ENCODE results near the gene SCP2.

Gene SCP2

GRCh38 chr1:52901384-52901783 lies 25.7 kb upstream of the SCP2 start:
- H3K4me3 ChIP-seq (replicated peaks; ENCODE audit: insufficient read depth, low read length), result no peak overlapping the region
- no peak overlapping the region for H3K27ac ChIP-seq (replicated peaks)
- no peaks in the 10 kb centered on the region for H3K27me3 ChIP-seq (ENCODE audit: insufficient read depth, poor library complexity, severe bottlenecking)
- no peak for DNase-seq (ENCODE audit: low read depth in 1 of 2, low spot score in 1 of 2)
- TF ChIP-seq REST (IDR thresholded peaks at IDR 0.05; ENCODE audit: insufficient replicate concordance, low read depth) (no peak), POLR2AphosphoS5 (IDR thresholded peaks at IDR 0.05; ENCODE audit: low read depth) (no peak), CTCF (IDR thresholded peaks at IDR 0.05; ENCODE audit: insufficient read depth, low read length) (no peak), GABPA (IDR thresholded peaks at IDR 0.05; ENCODE audit: low read depth) (no peak), SPI1 (IDR thresholded peaks at IDR 0.05; ENCODE audit: borderline replicate concordance, low read depth) (no peak)

DNA sequence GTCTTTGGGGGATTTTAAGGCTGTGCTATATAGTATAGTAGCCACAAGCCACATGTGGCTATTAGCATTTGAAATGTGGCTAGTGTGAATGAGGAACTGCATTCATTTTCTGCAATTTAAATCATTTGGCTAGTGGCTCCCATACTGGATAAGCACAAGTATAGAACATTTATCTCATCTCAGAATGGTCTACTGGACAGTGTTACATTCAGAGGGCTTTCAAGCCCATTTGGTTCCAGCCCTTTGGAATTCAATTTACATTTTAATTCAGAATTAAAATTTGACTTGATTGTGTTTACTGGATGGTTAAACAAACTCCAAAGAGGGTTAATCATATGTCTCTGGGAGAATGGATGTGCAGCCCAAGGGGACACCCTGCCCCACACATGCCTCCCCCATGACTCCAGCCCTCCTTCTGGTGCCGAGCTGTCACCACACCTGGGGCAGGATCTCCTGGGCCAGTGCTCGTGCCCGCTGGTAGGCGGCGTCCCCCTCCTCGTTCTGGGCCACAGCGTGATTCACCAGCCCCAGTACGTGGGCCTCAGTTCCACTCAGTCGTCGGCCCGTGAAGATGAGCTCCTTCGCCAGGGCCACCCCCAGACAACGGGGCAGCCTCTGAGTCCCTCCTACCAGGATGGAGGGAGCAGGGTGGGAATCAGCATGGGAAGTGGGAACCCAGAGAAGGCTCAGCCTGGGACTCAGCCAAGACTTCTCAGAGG lies 22.7 kb upstream of the SCP2 start:
- DNase-seq (ENCODE audit: low read depth in 1 of 2, low spot score in 1 of 2), result no peak
- no peak for TF ChIP-seq CTCF (IDR thresholded peaks at IDR 0.05; ENCODE audit: insufficient read depth, low read length)
- peak; percentile 7; the same call in 1 of the 2 replicates for TF ChIP-seq SPI1 (IDR thresholded peaks at IDR 0.05; ENCODE audit: borderline replicate concordance, low read depth)
- TF ChIP-seq REST (IDR thresholded peaks at IDR 0.05; ENCODE audit: insufficient replicate concordance, low read depth), result no peak
- TF ChIP-seq GABPA (IDR thresholded peaks at IDR 0.05; ENCODE audit: low read depth), result no peak
- no peak for TF ChIP-seq POLR2AphosphoS5 (IDR thresholded peaks at IDR 0.05; ENCODE audit: low read depth)
- Histone ChIP-seq H3K4me3 (replicated peaks; ENCODE audit: insufficient read depth, low read length) (no peak overlapping the region), H3K27ac (replicated peaks) (no peak overlapping the region), H3K27me3 (ENCODE audit: insufficient read depth, poor library complexity, severe bottlenecking) (no peaks in the 10 kb centered on the region)

GRCh38 chr1:52904927-52905698 lies 22.0 kb upstream of the SCP2 start:
- peak in 1 of 2 experiments; percentile 32 for DNase-seq (ENCODE audit: low read depth in 1 of 2, low spot score in 1 of 2)
- Histone ChIP-seq H3K4me3 (replicated peaks; ENCODE audit: insufficient read depth, low read length) (no peak overlapping the region), H3K27me3 (ENCODE audit: insufficient read depth, poor library complexity, severe bottlenecking) (no peaks in the 10 kb centered on the region), H3K27ac (replicated peaks) (no peak overlapping the region)
- TF ChIP-seq CTCF (IDR thresholded peaks at IDR 0.05; ENCODE audit: insufficient read depth, low read length) (peak; percentile 2), GABPA (IDR thresholded peaks at IDR 0.05; ENCODE audit: low read depth) (no peak)

Measured in HL-60 (cell line).